ENCODE measurements around the gene LMBR1.

The LMBR1 gene

DNA sequence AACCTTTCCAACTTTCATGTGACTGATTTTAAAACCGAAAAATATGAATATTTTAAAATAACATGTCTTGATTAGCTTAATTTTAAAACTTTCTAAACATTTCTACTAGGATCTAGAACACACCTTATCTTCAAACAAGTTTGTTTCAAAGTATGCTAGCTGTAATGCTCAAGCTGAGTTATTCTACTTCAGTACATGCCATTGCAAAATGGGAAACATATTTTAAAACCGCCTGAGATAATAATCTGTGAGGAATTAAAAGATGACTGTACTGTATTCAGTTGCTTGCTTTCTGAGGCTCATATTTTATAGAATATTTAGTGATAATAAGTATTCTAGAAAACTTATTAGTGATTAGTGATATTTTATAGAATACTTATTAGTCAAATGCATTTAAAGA lies 99.6 kb downstream of the LMBR1 start:
- DNase-seq (ENCODE audit: low read depth in 2 of 2), result no peak

DNA sequence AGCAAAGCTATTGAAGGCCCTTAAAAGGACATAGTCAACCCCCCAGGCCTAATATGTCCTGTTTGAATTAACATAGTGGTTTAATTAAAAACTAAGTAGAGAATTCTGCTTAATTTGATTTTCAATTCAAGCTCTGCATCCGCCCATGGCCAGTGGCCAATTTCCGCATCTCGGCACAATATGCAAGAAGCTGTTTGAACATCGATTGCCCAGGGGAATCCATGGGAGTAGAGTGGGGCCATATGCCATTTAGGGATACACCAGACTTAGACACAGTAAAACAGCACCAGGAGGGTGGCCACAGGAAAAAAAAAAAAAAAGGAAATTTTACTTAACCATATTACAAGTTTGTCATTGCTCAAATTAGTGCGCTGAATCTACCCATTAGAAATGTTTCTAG lies 100.4 kb downstream of the LMBR1 start:
- DNase-seq (ENCODE audit: low read depth in 2 of 2), result no peak

DNA sequence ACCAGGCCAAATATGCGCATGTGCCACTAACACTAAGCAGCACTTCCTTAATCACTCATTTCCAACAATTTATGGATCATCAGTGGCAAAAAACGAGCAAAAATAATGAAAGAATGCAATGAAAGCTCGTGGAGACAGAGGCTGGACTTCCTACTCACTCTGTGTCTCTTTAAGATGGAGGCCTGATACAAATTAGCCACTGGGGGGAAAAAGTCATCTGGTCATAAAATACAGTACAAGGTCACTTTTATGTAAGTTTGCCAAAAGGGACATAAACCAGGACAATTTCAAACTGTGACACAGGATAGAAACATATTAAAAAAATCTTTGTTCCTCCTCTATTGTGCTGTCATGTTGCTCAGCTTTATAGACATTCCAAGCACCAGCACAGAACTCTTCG lies 101.7 kb downstream of the LMBR1 start:
- DNase-seq (ENCODE audit: low read depth in 2 of 2), result no peak

DNA sequence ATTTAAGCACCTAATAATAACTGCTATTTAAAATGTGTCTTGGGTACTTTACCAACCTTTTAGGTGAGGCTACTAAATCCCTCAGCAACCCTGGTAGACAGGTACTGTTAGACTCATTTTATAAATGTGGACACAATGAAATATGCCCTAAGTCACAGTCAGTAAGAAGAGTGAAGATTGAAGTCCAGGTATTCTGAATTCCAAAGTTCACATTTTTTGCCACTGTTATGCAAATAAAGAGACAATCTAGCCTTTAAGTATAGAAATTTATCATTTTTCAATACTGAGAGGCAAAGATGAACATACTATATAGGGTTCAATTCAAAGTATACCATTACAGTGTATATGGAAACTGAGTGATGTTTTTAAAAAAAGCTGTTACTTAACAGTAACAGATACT lies 102.7 kb downstream of the LMBR1 start:
- DNase-seq (ENCODE audit: low read depth in 2 of 2), result no peak

DNA sequence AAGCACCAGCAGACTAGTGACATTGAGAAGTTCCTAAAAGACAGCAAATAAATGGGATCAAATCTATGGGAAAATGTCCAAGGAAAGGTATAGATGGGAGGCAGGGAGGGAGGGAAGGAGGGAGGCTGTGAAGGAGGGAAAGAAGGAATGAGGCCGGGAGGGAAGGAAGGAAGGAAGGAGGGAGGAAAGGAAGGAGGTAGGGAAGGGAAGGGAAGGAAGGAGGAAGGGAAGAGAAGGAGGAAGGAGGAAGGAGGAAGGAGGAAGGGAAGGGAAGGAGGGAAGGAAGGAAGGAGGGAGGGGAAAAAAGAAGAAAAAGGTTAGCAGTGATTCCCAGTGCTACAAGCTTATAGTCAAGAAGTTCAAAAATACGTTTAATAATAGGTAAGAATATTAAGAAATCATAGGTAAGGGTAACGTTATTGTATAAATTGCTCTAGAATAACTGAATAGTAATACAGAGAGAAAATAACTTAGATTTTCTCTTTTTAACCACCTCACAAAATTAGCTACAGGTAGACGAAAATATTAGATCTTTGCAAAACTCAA lies 106.9 kb downstream of the LMBR1 start:
- no peak for DNase-seq (ENCODE audit: low read depth in 2 of 2)

DNA sequence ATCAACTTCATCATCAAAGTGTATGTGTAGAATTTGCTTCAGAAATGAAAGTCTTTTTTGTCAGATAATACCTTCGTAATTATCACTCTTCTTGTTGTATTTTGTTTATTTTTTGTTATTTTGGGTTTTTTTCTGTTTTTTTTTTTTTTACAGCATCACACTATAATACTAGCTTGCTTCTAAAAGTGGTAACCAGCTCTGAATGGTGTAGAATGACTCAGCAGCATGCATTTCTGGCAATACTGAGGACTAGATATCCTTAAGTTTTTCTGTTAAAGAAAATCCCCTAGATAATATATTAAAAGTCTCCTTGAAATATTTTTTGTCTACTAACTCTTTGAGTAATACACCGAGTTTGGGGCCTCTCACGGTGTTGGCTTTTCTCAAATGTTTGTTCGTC lies 109.1 kb downstream of the LMBR1 start:
- DNase-seq (ENCODE audit: low read depth in 2 of 2), result no peak

DNA sequence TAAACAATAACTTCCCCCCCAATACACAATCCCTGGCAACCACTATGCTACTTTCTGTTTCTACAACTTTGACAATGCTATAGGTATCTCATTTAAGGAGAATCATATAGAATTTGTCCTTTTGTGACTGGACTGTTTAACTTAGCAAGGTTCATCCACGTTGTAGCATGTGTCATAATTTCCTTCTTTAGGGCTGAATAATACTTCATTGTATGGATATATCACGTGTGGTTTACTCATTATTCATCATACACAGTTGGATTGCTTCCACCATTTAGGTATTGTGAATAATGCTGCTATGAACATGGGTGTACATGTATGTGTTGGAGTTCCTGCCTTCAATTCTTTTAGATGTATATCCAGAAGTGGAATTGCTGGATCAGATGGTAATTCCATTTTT lies 111.0 kb downstream of the LMBR1 start:
- no peak for DNase-seq (ENCODE audit: low read depth in 2 of 2)

DNA sequence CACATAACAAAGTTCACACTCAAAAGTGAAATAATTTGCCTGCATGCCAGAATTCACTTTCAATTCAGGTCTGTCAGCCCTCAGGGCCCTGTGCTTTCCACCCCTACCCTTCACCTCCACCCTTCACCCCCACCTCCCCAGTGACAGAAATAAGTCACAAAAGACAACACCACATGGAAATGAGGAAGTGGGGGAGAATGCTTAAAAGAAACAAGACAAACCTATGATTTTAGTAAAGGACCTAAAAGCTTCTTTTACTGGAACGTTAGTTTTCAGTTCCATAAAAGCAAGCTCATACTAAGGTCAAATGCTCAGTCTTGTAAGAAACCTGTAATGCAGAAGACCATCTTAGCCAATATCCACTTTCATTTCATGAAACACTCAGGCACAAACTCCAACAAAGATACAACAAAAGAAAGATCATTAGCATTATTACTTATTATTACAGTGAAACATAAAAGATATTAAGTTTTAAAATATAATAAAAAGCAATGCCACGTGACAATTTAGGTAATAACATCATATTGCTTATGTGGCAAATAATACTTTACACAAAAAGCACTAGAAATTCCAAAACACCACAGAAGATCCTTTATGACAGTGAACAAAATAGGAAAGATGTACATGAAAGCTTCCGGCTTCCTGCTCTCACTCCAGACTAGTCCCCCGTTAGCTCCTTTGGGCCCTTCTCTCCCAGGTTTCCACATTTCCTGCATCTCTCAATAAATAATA lies 112.1 kb downstream of the LMBR1 start:
- DNase-seq (ENCODE audit: low read depth in 2 of 2), result no peak

DNA sequence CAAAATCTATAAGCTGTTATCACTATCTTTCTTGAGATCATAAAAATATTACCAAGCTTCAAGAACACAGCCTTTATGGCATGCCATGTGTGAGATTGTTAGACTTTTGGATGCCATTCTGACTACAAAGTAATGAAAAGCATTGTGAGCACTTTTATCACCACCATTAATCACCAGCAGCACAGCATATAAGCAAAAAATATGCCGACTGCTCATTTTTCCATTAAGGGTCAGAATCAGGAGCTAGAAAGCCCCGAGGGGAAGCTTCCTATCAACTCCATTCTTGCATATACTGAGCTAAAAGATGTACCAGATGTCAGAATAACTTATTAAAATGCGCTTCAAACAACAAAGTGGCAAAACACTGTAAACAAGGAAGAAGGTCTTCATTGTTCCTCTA lies 114.3 kb downstream of the LMBR1 start:
- no peak for DNase-seq (ENCODE audit: low read depth in 2 of 2)

- no peak for DNase-seq (ENCODE audit: low read depth in 2 of 2)
Measured at GRCh38 chr7:156778201-156778600, 114.8 kb downstream of the LMBR1 start.

- peak in 1 of 2 donors; percentile 18 for DNase-seq (ENCODE audit: low read depth in 2 of 2)
Measured at GRCh38 chr7:156777364-156778069, 115.5 kb downstream of the LMBR1 start.

DNA sequence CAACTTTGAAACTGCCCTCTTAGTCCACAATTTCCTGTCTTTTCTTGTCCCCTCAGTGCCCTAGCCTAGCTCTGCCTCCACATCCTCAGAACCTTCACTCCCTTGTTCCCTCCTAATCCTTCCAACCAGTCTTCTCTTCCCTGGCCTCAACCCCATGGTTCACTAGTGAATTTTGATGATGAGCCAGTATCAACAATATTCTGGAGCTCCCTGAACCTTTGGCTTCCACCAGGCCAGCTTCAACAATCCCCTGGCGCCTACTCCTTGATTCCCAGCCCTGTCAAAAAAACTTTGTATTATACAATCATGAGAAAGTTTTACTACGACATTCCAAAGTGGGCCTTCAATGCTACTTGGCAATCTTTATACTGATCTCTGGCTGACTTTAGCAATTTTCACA lies 116.5 kb downstream of the LMBR1 start:
- DNase-seq (ENCODE audit: low read depth in 2 of 2), result no peak

DNA sequence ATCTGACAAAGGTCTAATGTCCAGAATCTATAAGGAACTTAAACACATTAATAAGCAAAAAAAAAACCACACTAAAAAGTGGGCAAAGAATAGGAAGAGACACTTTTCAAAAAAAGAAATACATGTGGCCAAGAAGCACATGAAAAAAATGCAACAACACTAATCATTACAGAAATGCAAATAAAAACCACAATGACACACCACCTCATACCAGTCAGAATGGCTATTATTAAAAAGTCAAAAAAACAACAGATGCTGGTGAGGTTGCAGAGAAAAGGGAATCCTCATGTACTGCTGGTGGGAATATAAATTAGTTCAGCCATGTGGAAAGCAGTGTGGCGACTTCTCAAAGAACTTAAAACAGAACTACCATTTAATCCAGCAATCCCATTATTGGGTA lies 119.0 kb downstream of the LMBR1 start:
- no peak for DNase-seq (ENCODE audit: low read depth in 2 of 2)

GRCh38 chr7:156772725-156773124 lies 120.3 kb downstream of the LMBR1 start:
- DNase-seq (ENCODE audit: low read depth in 2 of 2), result no peak

DNA sequence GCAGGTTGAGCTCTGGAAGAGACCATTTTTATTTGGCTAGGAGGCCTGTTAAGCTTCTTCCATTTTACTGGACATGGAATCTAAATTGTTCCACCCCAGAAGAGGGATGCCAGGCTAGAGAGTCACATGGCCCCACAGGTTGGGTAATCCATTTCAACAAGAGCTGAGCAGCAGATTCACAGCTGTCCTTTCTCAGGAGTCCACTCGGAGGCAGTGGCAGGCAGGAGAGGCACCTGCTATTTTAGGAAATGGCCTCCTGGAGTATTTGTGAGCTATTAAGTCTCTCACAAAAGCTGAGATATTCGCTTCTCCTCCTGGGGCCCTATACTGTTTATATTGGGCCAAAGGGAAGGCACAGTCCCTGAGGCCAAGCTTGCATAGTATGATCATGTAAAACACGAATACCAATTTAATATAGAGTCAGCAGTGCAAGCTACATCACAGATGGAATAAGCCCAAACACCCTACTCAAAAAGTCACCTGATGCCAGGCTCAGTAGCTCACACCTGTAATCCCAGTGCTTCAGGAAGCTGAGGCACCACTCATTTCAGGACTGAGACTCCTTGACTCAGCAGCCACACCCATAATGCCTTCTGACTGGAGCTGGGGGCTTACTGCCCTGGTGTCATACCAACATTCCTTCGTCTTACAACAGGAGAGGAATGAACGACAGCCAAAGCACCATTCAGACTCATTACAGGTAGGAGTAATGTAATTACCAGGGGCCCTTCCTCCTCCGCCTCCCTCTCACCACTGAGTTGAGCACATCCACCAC lies 124.1 kb downstream of the LMBR1 start:
- DNase-seq (ENCODE audit: low read depth in 2 of 2), result no peak

DNA sequence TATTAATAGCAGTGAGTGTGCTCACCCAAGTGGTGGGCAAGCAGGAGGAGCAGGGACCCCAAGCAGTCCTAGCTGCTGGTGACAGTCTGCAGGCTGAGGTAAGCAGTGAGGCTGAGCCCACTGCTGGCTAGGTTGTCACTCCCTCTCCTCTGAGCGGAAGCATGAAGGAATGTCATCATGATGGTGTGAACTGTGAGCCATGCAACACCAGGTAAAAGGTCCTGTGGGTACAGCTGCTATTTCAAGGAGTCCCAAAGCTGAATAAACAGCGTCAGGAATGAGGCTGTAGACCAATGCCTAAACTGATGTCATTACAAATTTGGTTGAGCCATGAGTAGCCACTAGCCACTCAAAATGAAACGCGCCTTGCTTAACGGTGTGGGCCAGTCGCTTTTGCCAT lies 126.3 kb downstream of the LMBR1 start:
- no peak for DNase-seq (ENCODE audit: low read depth in 2 of 2)

- DNase-seq (ENCODE audit: low read depth in 2 of 2), result no peak
Measured at GRCh38 chr7:156765901-156766656, 126.9 kb downstream of the LMBR1 start.

DNA sequence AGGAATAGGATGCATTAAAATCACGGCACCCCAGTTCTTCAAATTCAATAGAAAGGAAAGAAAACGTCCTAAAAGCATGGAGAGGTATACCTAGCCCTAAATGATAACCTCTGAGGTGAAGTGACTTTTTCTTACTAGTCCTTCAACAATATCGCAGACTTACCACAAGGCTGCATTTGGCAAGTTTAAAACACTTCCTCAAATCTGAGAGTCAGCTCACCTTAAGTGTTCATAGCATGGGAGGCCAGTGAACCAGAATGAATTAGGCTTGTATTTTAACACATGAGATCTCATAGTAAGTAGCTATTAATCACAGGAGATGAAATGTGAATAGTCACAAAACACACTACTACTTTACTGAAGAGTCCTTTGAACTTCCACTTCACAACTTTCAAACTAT lies 128.2 kb downstream of the LMBR1 start:
- no peak for DNase-seq (ENCODE audit: low read depth in 2 of 2)

- no peak for DNase-seq (ENCODE audit: low read depth in 2 of 2)
Measured at GRCh38 chr7:156764016-156764669, 128.8 kb downstream of the LMBR1 start.

DNA sequence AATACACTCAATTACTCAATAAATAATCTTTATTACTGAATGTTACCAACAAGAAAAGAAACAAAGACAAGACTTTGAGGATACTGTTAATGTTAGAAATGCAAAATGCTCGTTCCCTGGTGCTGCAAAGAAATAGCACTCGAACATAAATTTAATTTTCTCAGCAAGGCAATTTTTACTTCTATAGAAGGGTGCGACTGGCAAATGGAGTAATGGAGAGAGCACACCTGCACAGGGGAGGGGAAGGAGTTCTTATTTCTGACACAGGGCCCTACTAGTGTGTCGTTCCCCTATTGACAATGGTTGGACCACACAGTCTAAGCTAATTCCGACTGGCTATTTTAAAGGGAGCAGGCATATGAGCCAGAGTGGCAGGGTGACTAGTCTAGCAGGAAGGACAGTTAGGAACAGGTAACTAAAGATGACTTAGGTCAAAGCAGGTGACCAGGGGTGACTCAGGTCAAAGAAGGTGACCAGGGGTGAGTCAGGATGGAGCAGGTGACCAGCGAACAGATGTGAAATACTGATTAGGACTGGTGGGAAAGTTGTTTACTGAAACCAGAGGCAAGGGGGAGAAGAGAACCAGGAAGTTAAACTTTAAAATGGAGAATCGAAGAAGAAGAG lies 133.3 kb downstream of the LMBR1 start:
- DNase-seq (ENCODE audit: low read depth in 2 of 2), result no peak

DNA sequence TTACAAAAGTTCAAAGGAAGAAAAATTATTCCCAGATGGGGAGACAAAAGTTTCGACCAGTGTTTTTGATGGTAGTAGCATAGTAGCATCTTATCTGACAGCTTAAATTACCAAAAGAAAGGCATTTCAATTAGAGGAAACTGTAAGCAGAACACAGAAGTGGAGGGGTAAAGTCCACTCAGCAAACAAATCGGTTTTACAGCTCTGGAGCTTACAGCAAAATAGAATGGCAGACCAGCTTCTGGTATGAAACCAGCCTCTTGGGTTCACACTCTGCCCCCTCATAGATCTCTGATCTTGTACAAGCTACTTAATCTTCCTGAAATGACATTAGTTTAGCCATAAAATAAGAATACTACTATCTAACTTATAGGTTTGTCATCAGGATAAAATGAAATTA lies 133.8 kb downstream of the LMBR1 start:
- DNase-seq (ENCODE audit: low read depth in 2 of 2), result no peak

Measured in stimulated activated CD8-positive, alpha-beta memory T cell treated with anti-CD3 and anti-CD28 coated beads, Interleukin-15, amount 100 ng/mL, for 4 hours (primary cell).